Mesenchymal stem cell (in vitro differentiated cells and primary cell): Measurements from ENCODE around the gene ZNF692.

Experiments used
- DNase-seq: peaks from one replicate; pipeline ENCODE4 v3.0.0-alpha.2; 2013
- H2AFZ ChIP-seq: one replicate; pipeline ENCODE4 v1.6.1; 2013; ENCODE audit warnings: low read depth, mild to moderate bottlenecking, control low read depth, inconsistent platforms, low read length, moderate library complexity
- H2AK5ac ChIP-seq: 2 replicates; pipeline ENCODE4 v1.6.1; 2013; ENCODE audit warnings: low read length, moderate library complexity, mild to moderate bottlenecking, inconsistent platforms; ENCODE audit not compliant: severe bottlenecking
- H2BK120ac ChIP-seq: one replicate; pipeline ENCODE4 v1.6.1; 2013; ENCODE audit warnings: low read depth, mild to moderate bottlenecking, inconsistent platforms, low read length, moderate library complexity
- H2BK12ac ChIP-seq, 2 experiments: one replicate each; pipeline ENCODE4 v1.6.1; 2013; ENCODE audit warnings: inconsistent platforms in 2 of 2, low read length in 2 of 2, mild to moderate bottlenecking in 2 of 2, moderate library complexity in 2 of 2, control low read depth in 1 of 2
- H2BK15ac ChIP-seq: one replicate; pipeline ENCODE4 v1.6.1; 2013; ENCODE audit warnings: mild to moderate bottlenecking, low read depth, inconsistent platforms; ENCODE audit not compliant: poor library complexity, severe bottlenecking
- H2BK5ac ChIP-seq: 2 replicates; pipeline ENCODE4 v1.6.1; 2013; ENCODE audit warnings: low read depth, mild to moderate bottlenecking, low read length, control low read depth, inconsistent platforms; ENCODE audit not compliant: poor library complexity, severe bottlenecking
- H3K14ac ChIP-seq, 2 experiments: one replicate each; pipeline ENCODE4 v1.6.1; 2013; ENCODE audit warnings: inconsistent platforms in 2 of 2, low read length in 2 of 2, control low read depth in 1 of 2, mild to moderate bottlenecking in 1 of 2, moderate library complexity in 1 of 2
- H3K18ac ChIP-seq, 2 experiments: one replicate each; pipeline ENCODE4 v1.6.1; 2013; ENCODE audit warnings: inconsistent platforms in 2 of 2, low read length in 2 of 2, control low read depth in 1 of 2, low read depth in 1 of 2, mild to moderate bottlenecking in 1 of 2
- H3K23ac ChIP-seq, 2 experiments: one replicate each; pipeline ENCODE4 v1.6.1; 2013; ENCODE audit warnings: inconsistent platforms in 2 of 2, low read length in 2 of 2, mild to moderate bottlenecking in 2 of 2, moderate library complexity in 2 of 2, control low read depth in 1 of 2
- H3K27ac ChIP-seq: 2 replicates; pipeline ENCODE4 v1.5.1; 2013; ENCODE audit warnings: mild to moderate bottlenecking, moderate library complexity, low read length, control low read depth, inconsistent platforms; ENCODE audit not compliant: poor library complexity, severe bottlenecking
- H3K27me3 ChIP-seq, 2 experiments: 2 replicates each; pipeline versions ENCODE4 v1.6.1 to v1.7.0; 2013; ENCODE audit warnings: low read length in 2 of 2, mild to moderate bottlenecking in 2 of 2, moderate library complexity in 2 of 2, control low read depth in 1 of 2, inconsistent platforms in 1 of 2; ENCODE audit not compliant: control insufficient read depth in 1 of 2, insufficient read depth in 1 of 2
- H3K36me3 ChIP-seq, 2 experiments: 2 replicates each; pipeline versions ENCODE4 v1.6.1 to v1.7.0; 2013; ENCODE audit warnings: low read length in 2 of 2, control low read depth in 1 of 2, inconsistent platforms in 1 of 2, low read depth in 1 of 2, mild to moderate bottlenecking in 1 of 2; ENCODE audit not compliant: insufficient read depth in 2 of 2, control insufficient read depth in 1 of 2
- H3K4ac ChIP-seq, 2 experiments: one replicate each; pipeline ENCODE4 v1.6.1; 2013; ENCODE audit warnings: inconsistent platforms in 2 of 2, low read length in 2 of 2, mild to moderate bottlenecking in 2 of 2, moderate library complexity in 2 of 2, control low read depth in 1 of 2, low read depth in 1 of 2
- H3K4me1 ChIP-seq: 2 replicates; pipeline ENCODE4 v1.6.1; 2013; ENCODE audit warnings: low read depth, low read length, control low read depth; ENCODE audit not compliant: control insufficient read depth, insufficient read depth
- H3K4me2 ChIP-seq: 2 replicates; pipeline ENCODE4 v1.6.1; 2013; ENCODE audit warnings: low read length, mild to moderate bottlenecking, inconsistent platforms; ENCODE audit not compliant: poor library complexity, severe bottlenecking
- H3K4me3 ChIP-seq, 2 experiments: 2 replicates each; pipeline versions ENCODE4 v1.5.1 to v1.7.0; 2013; ENCODE audit warnings: low read length in 2 of 2, mild to moderate bottlenecking in 2 of 2, control low read depth in 1 of 2, low read depth in 1 of 2; ENCODE audit not compliant: insufficient read depth in 1 of 2
- H3K79me1 ChIP-seq: replicated peaks from 2 replicates; pipeline ENCODE4 v1.6.1; 2013; ENCODE audit warnings: mild to moderate bottlenecking, control low read depth, low read length, inconsistent platforms; ENCODE audit not compliant: poor library complexity, severe bottlenecking
- H3K9ac ChIP-seq: 2 replicates; pipeline ENCODE4 v1.7.0; 2013; ENCODE audit warnings: mild to moderate bottlenecking, low read length, moderate library complexity
- H3K9me3 ChIP-seq: 2 replicates; pipeline ENCODE4 v1.7.0; 2013; ENCODE audit warnings: mild to moderate bottlenecking, low read length; ENCODE audit not compliant: control insufficient read depth
- H4K8ac ChIP-seq: one replicate; pipeline ENCODE4 v1.6.1; 2013; ENCODE audit warnings: inconsistent platforms, mild to moderate bottlenecking, low read length, moderate library complexity
- H4K91ac ChIP-seq: one replicate; pipeline ENCODE4 v1.6.1; 2013; ENCODE audit warnings: mild to moderate bottlenecking, low read length, inconsistent platforms
- WGBS: methylation state at CpG from one replicate; pipeline ENCODE4 v1.1.7; 2013; ENCODE audit warnings: mixed read lengths; 5-methylcytosine and 5-hydroxymethylcytosine counted together

ZNF692 gene

DNA sequence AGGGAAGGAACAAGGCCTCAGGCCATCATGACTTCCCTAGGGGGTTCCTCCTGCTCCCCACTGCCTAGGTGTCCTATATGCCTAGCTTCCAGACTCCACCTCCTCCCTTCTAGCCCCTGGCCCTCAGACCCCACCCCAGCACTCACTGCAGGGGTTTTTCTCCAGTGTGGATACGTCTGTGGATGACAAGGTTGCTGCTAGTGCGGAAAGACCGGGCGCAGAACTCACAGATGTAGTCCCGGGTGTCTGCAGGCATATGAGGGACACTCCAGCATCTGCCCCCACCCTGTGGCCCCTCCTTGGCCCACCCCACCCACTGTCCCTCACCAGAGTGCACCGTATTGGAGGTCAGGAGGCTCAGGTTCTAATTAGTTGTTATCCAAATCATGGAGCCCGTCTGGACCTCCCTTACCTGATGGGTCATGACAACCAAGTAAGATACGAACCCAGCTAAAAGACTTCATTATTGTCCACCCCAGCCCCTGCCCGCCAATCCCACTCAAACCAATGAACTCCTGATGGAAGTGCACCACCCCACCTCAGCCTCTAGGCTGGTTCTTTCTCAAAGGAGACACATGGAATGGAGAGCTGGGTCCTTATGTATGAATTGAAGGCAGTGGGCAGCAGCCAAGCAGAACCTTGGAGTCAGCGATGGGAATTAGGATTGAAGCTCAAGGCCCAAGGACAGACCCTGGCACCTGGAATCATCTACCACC, 8.2 kb downstream of the ZNF692 start:
- H2BK12ac ChIP-seq = no peak overlapping the region
- H2BK5ac ChIP-seq = no peak overlapping the region
- H3K9ac ChIP-seq = no peak overlapping the region
- no peak for DNase-seq
- no peaks in the 10 kb centered on the region for H3K9me3 ChIP-seq
- peaks cover 83 to 89% of the 10 kb centered on the region in 2 experiments for H3K36me3 ChIP-seq
- no peak overlapping the region for H2AK5ac ChIP-seq
- H3K27me3 ChIP-seq = no peaks in the 10 kb centered on the region
- no peak overlapping the region for H3K27ac ChIP-seq
- no peak overlapping the region for H3K4me3 ChIP-seq
- no peak overlapping the region for H3K18ac ChIP-seq
- H3K14ac ChIP-seq = no peak overlapping the region
- no peak overlapping the region for H4K8ac ChIP-seq
- H3K4me2 ChIP-seq = no peak overlapping the region
- peaks cover 48% of the 10 kb centered on the region for H3K79me1 ChIP-seq
- no peak overlapping the region for H4K91ac ChIP-seq
- H2BK120ac ChIP-seq = no peak overlapping the region
- H3K4me1 ChIP-seq = no peaks in the 10 kb centered on the region
- H3K23ac ChIP-seq = no peak overlapping the region
- H2BK15ac ChIP-seq = no peak overlapping the region
- H2AFZ ChIP-seq = no peak overlapping the region
- H3K4ac ChIP-seq = no peak overlapping the region
- WGBS = 94% methylated on average over 10 of the region's 10 CpGs

GRCh38 chr1:248850124-248850523, 8.8 kb downstream of the ZNF692 start:
- peaks cover 82 to 89% of the 10 kb centered on the region in 2 experiments for H3K36me3 ChIP-seq
- H2BK12ac ChIP-seq = no peak overlapping the region
- no peak overlapping the region for H4K8ac ChIP-seq
- H3K9ac ChIP-seq = no peak overlapping the region
- H2BK120ac ChIP-seq = no peak overlapping the region
- no peaks in the 10 kb centered on the region for H3K9me3 ChIP-seq
- no peak overlapping the region for H2AK5ac ChIP-seq
- H3K18ac ChIP-seq = no peak overlapping the region
- no peak overlapping the region for H3K27ac ChIP-seq
- WGBS = 95% methylated on average over 9 of the region's 9 CpGs
- H2BK5ac ChIP-seq = no peak overlapping the region
- no peak overlapping the region for H3K14ac ChIP-seq
- H3K79me1 ChIP-seq = peaks cover 44% of the 10 kb centered on the region
- no peak overlapping the region for H2AFZ ChIP-seq
- H3K27me3 ChIP-seq = no peaks in the 10 kb centered on the region
- H2BK15ac ChIP-seq = no peak overlapping the region
- no peak overlapping the region for H3K4ac ChIP-seq
- no peak overlapping the region for H3K4me3 ChIP-seq
- no peaks in the 10 kb centered on the region for H3K4me1 ChIP-seq
- H4K91ac ChIP-seq = no peak overlapping the region
- no peak for DNase-seq
- H3K23ac ChIP-seq = no peak overlapping the region
- H3K4me2 ChIP-seq = no peak overlapping the region

DNA sequence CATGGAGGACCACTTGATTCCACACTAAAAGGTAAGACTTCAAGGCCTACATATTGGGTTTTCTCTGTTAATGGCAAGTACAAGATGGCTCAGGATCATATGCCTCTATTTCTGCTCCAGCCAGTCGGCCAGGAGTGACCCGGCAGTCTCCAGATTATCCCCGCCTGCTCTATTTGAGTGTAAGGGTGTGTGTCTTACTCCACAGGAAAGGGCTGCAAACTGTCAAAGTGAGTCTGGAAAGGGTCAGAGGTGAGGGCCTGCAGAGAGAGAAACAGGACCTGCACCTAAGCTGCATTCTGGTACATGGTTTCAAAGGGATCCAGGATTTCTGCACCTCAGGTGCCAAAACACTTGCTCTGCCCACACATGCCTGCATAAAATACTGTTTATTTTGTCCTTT, 9.2 kb downstream of the ZNF692 start:
- Histone ChIP-seq H2BK15ac (no peak overlapping the region), H3K4ac (no peak overlapping the region), H3K14ac (no peak overlapping the region), H2BK12ac (no peak overlapping the region), H3K9me3 (no peaks in the 10 kb centered on the region), H3K4me3 (no peak overlapping the region), H3K4me1 (no peaks in the 10 kb centered on the region), H3K79me1 (peaks cover 45% of the 10 kb centered on the region), H3K27ac (no peak overlapping the region), H3K27me3 (no peaks in the 10 kb centered on the region), H2BK120ac (no peak overlapping the region), H3K36me3 (peaks cover 82 to 89% of the 10 kb centered on the region in 2 experiments), H3K23ac (no peak overlapping the region), H3K4me2 (no peak overlapping the region), H3K9ac (no peak overlapping the region), H2BK5ac (no peak overlapping the region), H4K91ac (no peak overlapping the region), H4K8ac (no peak overlapping the region), H3K18ac (no peak overlapping the region), H2AK5ac (no peak overlapping the region), H2AFZ (no peak overlapping the region)
- WGBS = 64% methylated on average over 3 of the region's 3 CpGs
- DNase-seq = no peak

DNA sequence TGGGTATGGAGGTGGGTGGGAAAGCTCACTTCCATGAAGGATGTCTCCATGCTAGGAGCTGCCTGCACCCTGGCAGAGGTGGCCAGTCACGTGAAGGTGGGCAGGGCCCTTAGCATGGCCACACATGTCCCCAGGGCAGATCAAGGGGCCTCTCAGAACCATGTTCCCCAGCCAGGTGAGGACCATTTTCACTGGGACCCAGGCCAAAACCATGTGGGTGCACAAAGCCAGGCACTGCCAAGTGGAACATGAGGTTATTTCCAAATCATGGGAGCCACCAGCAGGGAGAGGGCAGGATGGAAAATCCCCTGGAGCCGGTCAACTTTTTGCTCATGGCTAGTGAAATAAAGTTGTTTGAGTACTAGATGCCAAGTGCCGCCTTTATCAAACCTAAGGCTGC, 9.7 kb downstream of the ZNF692 start:
- H2BK120ac ChIP-seq = no peak overlapping the region
- H3K14ac ChIP-seq = no peak overlapping the region
- H3K36me3 ChIP-seq = peaks cover 83 to 88% of the 10 kb centered on the region in 2 experiments
- H4K91ac ChIP-seq = no peak overlapping the region
- peaks cover 49% of the 10 kb centered on the region for H3K79me1 ChIP-seq
- no peak overlapping the region for H3K4ac ChIP-seq
- H3K4me1 ChIP-seq = peaks cover 2% of the 10 kb centered on the region
- DNase-seq = no peak
- H2AFZ ChIP-seq = no peak overlapping the region
- no peaks in the 10 kb centered on the region for H3K27me3 ChIP-seq
- no peak overlapping the region for H4K8ac ChIP-seq
- no peak overlapping the region for H2BK15ac ChIP-seq
- no peak overlapping the region for H3K23ac ChIP-seq
- no peak overlapping the region for H3K4me2 ChIP-seq
- no peak overlapping the region for H3K27ac ChIP-seq
- H2BK12ac ChIP-seq = no peak overlapping the region
- no peak overlapping the region for H2AK5ac ChIP-seq
- WGBS = 99% methylated on average over 3 of the region's 3 CpGs
- no peak overlapping the region for H2BK5ac ChIP-seq
- H3K4me3 ChIP-seq = no peak overlapping the region
- no peak overlapping the region for H3K18ac ChIP-seq
- no peak overlapping the region for H3K9ac ChIP-seq
- H3K9me3 ChIP-seq = no peaks in the 10 kb centered on the region
